Cardiac muscle cell (in vitro differentiated cells and primary cell): ENCODE measurements around the gene RBM47. TPM values are rescaled to one million over a fixed set of nuclear protein-coding genes. Genes with fewer than 3 reads are reported as not detected.
"Not testable (repeated sequence)": the region's sequence is repeated elsewhere in the genome, so short reads cannot be mapped to it uniquely, and the experiment has no call there.

Experiments used
- DNase-seq, 2 donors: peaks; one replicate each; pipeline versions ENCODE4 v3.0.0 to v3.0.0-alpha.2; 2010 to 2017; ENCODE audit warnings: low read depth in 1 of 2, low spot score in 1 of 2
- H3K27ac ChIP-seq: fragments of 200-600 bp; sonication (generic); 2 replicates; pipeline ENCODE4 v1.5.1; 2016
- H3K27me3 ChIP-seq: fragments of 200-600 bp; sonication (generic); 2 replicates; pipeline ENCODE4 v1.6.0; 2016; ENCODE audit warnings: control low read depth
- H3K36me3 ChIP-seq: fragments of 200-600 bp; sonication (generic); 2 replicates; pipeline ENCODE4 v1.5.1; 2016; ENCODE audit warnings: control low read depth
- H3K4me1 ChIP-seq: fragments of 200-600 bp; sonication (generic); 2 replicates; pipeline ENCODE4 v1.8.1; 2017; ENCODE audit warnings: low read depth, mild to moderate bottlenecking, mixed run types
- H3K4me3 ChIP-seq: fragments of 200-600 bp; sonication (generic); 2 replicates; pipeline ENCODE4 v1.5.1; 2016; ENCODE audit warnings: mild to moderate bottlenecking
- H3K9me3 ChIP-seq: fragments of 200-600 bp; sonication (generic); 2 replicates; pipeline ENCODE4 v1.5.1; 2017; ENCODE audit warnings: low read depth, mild to moderate bottlenecking, control low read depth
- polyA plus RNA-seq: library from polyadenylated mRNA; unstranded; fragments of >200 nt; fragmentation: Nextera tagmentation; extraction: Ambion mirVana; gene quantifications from 2 replicates; pipeline ENCODE4 v1.2.1, GENCODE V29; 2016
- total RNA-seq: library from RNA; depleted of rRNA; stranded (reverse); fragments of >200 nt; gene quantifications from 2 replicates; pipeline ENCODE4 v1.2.3, GENCODE V29; 2016
- TF ChIP-seq, protein P1 (sequence below): IDR thresholded peaks from 2 replicates; pipeline ENCODE4 v1.5.1; 2012; ENCODE audit warnings: low read depth, mild to moderate bottlenecking, low read length

RBM47 gene
- total and polyA plus RNA-seq, 2 experiments from 2014 or later = 1.1 to 1.4 TPM

DNA sequence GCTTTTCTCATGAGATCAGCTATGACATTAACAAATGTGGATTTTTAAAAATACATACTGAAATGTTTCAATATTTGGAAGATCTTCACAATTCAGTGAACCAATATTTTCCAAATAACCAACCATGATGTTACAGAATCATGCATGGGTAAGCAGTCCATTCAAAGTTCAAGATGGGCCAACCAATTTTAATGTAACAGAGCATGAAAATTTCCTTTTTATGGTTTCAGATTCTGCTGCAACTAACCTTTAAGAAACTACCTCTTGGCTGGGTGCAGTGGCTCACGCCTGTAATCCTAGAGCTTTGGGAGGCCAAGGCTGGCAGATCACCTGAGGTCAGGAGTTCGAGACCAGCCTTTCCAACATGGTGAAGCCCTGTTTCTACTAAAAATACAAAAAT lies 107.7 kb downstream of the RBM47 start:
- H3K4me3 ChIP-seq = no peak overlapping the region
- no peaks in the 10 kb centered on the region for H3K4me1 ChIP-seq
- DNase-seq = no peak
- no peaks in the 10 kb centered on the region for H3K9me3 ChIP-seq
- no peaks in the 10 kb centered on the region for H3K27me3 ChIP-seq
- H3K27ac ChIP-seq = no peak overlapping the region
- no peaks in the 10 kb centered on the region for H3K36me3 ChIP-seq
- TF ChIP-seq, protein P1, sequence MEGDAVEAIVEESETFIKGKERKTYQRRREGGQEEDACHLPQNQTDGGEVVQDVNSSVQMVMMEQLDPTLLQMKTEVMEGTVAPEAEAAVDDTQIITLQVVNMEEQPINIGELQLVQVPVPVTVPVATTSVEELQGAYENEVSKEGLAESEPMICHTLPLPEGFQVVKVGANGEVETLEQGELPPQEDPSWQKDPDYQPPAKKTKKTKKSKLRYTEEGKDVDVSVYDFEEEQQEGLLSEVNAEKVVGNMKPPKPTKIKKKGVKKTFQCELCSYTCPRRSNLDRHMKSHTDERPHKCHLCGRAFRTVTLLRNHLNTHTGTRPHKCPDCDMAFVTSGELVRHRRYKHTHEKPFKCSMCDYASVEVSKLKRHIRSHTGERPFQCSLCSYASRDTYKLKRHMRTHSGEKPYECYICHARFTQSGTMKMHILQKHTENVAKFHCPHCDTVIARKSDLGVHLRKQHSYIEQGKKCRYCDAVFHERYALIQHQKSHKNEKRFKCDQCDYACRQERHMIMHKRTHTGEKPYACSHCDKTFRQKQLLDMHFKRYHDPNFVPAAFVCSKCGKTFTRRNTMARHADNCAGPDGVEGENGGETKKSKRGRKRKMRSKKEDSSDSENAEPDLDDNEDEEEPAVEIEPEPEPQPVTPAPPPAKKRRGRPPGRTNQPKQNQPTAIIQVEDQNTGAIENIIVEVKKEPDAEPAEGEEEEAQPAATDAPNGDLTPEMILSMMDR = no peak

DNA sequence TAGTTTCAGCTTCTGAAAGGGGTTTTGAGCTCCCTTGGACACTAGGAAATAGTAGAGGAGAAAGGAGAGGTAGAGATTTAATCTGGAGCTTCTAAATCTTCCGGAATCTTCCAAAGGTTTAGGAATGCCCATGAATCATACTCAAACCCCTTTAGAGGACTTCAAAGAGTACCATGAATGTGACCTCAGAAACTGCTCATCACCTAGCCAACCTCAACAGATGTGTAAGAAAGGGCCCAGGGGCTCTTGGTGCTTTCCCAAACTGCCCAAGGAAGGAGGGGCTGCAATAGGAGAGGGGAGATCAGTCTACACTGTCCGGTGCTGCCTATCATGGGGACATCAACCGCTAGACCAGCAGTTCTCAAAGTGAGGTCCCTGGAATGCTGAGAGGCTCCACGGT lies 109.1 kb downstream of the RBM47 start:
- H3K27me3 ChIP-seq = no peaks in the 10 kb centered on the region
- no peak overlapping the region for H3K4me3 ChIP-seq
- H3K27ac ChIP-seq = no peak overlapping the region
- TF ChIP-seq, protein P1 = no peak
- no peak for DNase-seq
- H3K36me3 ChIP-seq = no peaks in the 10 kb centered on the region
- no peaks in the 10 kb centered on the region for H3K4me1 ChIP-seq
- no peaks in the 10 kb centered on the region for H3K9me3 ChIP-seq

GRCh38 chr4:40517081-40517480 lies 112.6 kb downstream of the RBM47 start:
- not testable (repeated sequence) for H3K4me3 ChIP-seq, H3K9me3 ChIP-seq, DNase-seq, H3K27me3 ChIP-seq, H3K36me3 ChIP-seq, H3K27ac ChIP-seq, H3K4me1 ChIP-seq

GRCh38 chr4:40516651-40517050 lies 113.0 kb downstream of the RBM47 start:
- TF ChIP-seq, protein P1 = no peak
- Histone ChIP-seq H3K36me3 (no peaks in the 10 kb centered on the region), H3K27ac (no peak overlapping the region), H3K4me3 (no peak overlapping the region), H3K27me3 (no peaks in the 10 kb centered on the region), H3K4me1 (no peaks in the 10 kb centered on the region), H3K9me3 (no peaks in the 10 kb centered on the region)
- DNase-seq = no peak

GRCh38 chr4:40515398-40516293 lies 114.0 kb downstream of the RBM47 start:
- DNase-seq = peak in 1 of 2 donors; percentile 71
- no peaks in the 10 kb centered on the region for H3K9me3 ChIP-seq
- no peak overlapping the region for H3K27ac ChIP-seq
- TF ChIP-seq, protein P1 = no peak
- no peaks in the 10 kb centered on the region for H3K27me3 ChIP-seq
- no peaks in the 10 kb centered on the region for H3K4me1 ChIP-seq
- no peak overlapping the region for H3K4me3 ChIP-seq
- H3K36me3 ChIP-seq = no peaks in the 10 kb centered on the region

- no peaks in the 10 kb centered on the region for H3K27me3 ChIP-seq
- no peaks in the 10 kb centered on the region for H3K4me1 ChIP-seq
- H3K36me3 ChIP-seq = no peaks in the 10 kb centered on the region
- peak in 1 of 2 donors; percentile 13 for DNase-seq
- H3K9me3 ChIP-seq = no peaks in the 10 kb centered on the region
- no peak overlapping the region for H3K27ac ChIP-seq
- TF ChIP-seq, protein P1 = no peak
- no peak overlapping the region for H3K4me3 ChIP-seq
Observed at GRCh38 chr4:40515037-40515397, 114.6 kb downstream of the RBM47 start.
